Measurements from ENCODE around the gene PITPNC1.
"Not testable (repeated sequence)": the region's sequence is repeated elsewhere in the genome, so short reads cannot be mapped to it uniquely, and the experiment has no call there.

Gene PITPNC1

GRCh38 chr17:67401598-67402504, 24.8 kb downstream of the PITPNC1 start:
- H3K27ac ChIP-seq: no peak overlapping the region
- TF ChIP-seq ZFX (IDR thresholded peaks at IDR 0.05; ENCODE audit: borderline replicate concordance) (no peak), CTCF (IDR thresholded peaks at IDR 0.05) (no peak)

- TF ChIP-seq CTCF (IDR thresholded peaks at IDR 0.05): no peak
- TF ChIP-seq ZFX (IDR thresholded peaks at IDR 0.05; ENCODE audit: borderline replicate concordance): no peak
- H3K27ac ChIP-seq: no peak overlapping the region
Measured at GRCh38 chr17:67403065-67403464, 26.0 kb downstream of the PITPNC1 start.

GRCh38 chr17:67403483-67403882, 26.4 kb downstream of the PITPNC1 start:
- TF ChIP-seq CTCF (IDR thresholded peaks at IDR 0.05): no peak
- TF ChIP-seq ZFX (IDR thresholded peaks at IDR 0.05; ENCODE audit: borderline replicate concordance): no peak
- no peak overlapping the region for H3K27ac ChIP-seq

- H3K27ac ChIP-seq: not testable (repeated sequence)
Measured at GRCh38 chr17:67408455-67408830, 31.4 kb downstream of the PITPNC1 start.

GRCh38 chr17:67411397-67411796, 34.3 kb downstream of the PITPNC1 start:
- no peak overlapping the region for H3K27ac ChIP-seq
- TF ChIP-seq ZFX (IDR thresholded peaks at IDR 0.05; ENCODE audit: borderline replicate concordance): no peak
- no peak for TF ChIP-seq CTCF (IDR thresholded peaks at IDR 0.05)

- no peak for TF ChIP-seq CTCF (IDR thresholded peaks at IDR 0.05)
- no peak for TF ChIP-seq ZFX (IDR thresholded peaks at IDR 0.05; ENCODE audit: borderline replicate concordance)
- H3K27ac ChIP-seq: no peak overlapping the region
Measured at GRCh38 chr17:67412032-67412431, 35.0 kb downstream of the PITPNC1 start.

GRCh38 chr17:67412941-67413340, 35.9 kb downstream of the PITPNC1 start:
- no peak for TF ChIP-seq CTCF (IDR thresholded peaks at IDR 0.05)
- TF ChIP-seq ZFX (IDR thresholded peaks at IDR 0.05; ENCODE audit: borderline replicate concordance): no peak

More at GRCh38 chr17:67412941-67413340, 35.9 kb downstream of the PITPNC1 start:
- H3K27ac ChIP-seq: no peak overlapping the region
